Loucy (cell line): ENCODE measurements around the gene DNAI1.

Experiments used
- H2AFZ ChIP-seq: fragments of 200-600 bp; sonication (generic); 2 replicates; pipeline ENCODE4 v1.6.0; 2016; ENCODE audit warnings: antibody characterized with exemption, mild to moderate bottlenecking, low read length, moderate library complexity
- H3F3A ChIP-seq: fragments of 200-600 bp; 2 replicates; pipeline ENCODE4 v1.6.0; 2016; ENCODE audit warnings: antibody characterized with exemption, low read depth, mild to moderate bottlenecking
- H3K27me3 ChIP-seq: fragments of 200-600 bp; sonication (generic); 2 replicates; pipeline ENCODE4 v1.6.1; 2014; ENCODE audit warnings: low read length, mild to moderate bottlenecking; ENCODE audit not compliant: insufficient read depth, poor library complexity, severe bottlenecking
- H3K36me3 ChIP-seq: fragments of 200-600 bp; sonication (generic); 2 replicates; pipeline ENCODE4 v1.6.1; 2016; ENCODE audit warnings: low read length; ENCODE audit not compliant: insufficient read depth
- H3K4me1 ChIP-seq: fragments of 200-600 bp; sonication (generic); 2 replicates; pipeline ENCODE4 v1.5.1; 2014; ENCODE audit warnings: low read length, mild to moderate bottlenecking; ENCODE audit not compliant: insufficient read depth, poor library complexity, severe bottlenecking
- H3K4me2 ChIP-seq: fragments of 200-600 bp; sonication (generic); 2 replicates; pipeline ENCODE4 v1.6.0; 2014; ENCODE audit warnings: antibody characterized with exemption, low read length, low read depth, mild to moderate bottlenecking; ENCODE audit not compliant: poor library complexity, severe bottlenecking
- H3K4me3 ChIP-seq: fragments of 200-600 bp; sonication (generic); 2 replicates; pipeline ENCODE4 v1.5.1; 2014; ENCODE audit warnings: low read length, mild to moderate bottlenecking, mixed read lengths; ENCODE audit not compliant: poor library complexity, severe bottlenecking
- H3K79me2 ChIP-seq: fragments of 200-600 bp; sonication (generic); 2 replicates; pipeline ENCODE4 v1.6.1; 2014; ENCODE audit warnings: low read length; ENCODE audit not compliant: insufficient read depth
- H3K9ac ChIP-seq: fragments of 200-600 bp; sonication (generic); 2 replicates; pipeline ENCODE4 v1.6.0; 2014; ENCODE audit warnings: mild to moderate bottlenecking, low read depth, low read length, moderate library complexity; ENCODE audit not compliant: poor library complexity, severe bottlenecking
- H3K9me2 ChIP-seq: fragments of 200-600 bp; sonication (generic); replicated peaks from 2 replicates; pipeline ENCODE4 v1.6.1; 2016; ENCODE audit warnings: low read depth, low read length, mixed read lengths
- H3K9me3 ChIP-seq: fragments of 200-600 bp; sonication (generic); 2 replicates; pipeline ENCODE4 v1.6.1; 2014; ENCODE audit warnings: mild to moderate bottlenecking, antibody characterized with exemption, low read length, low read depth; ENCODE audit not compliant: insufficient read depth
- H4K20me1 ChIP-seq: fragments of 200-600 bp; sonication (generic); 2 replicates; pipeline ENCODE4 v1.6.0; 2014; ENCODE audit warnings: antibody characterized with exemption, low read length, mild to moderate bottlenecking; ENCODE audit not compliant: insufficient read depth, poor library complexity, severe bottlenecking
- CTCF ChIP-seq: fragments of 200-600 bp; sonication (generic); conservative IDR thresholded peaks from 2 replicates; pipeline ENCODE4 v1.5.1; 2014; ENCODE audit warnings: mild to moderate bottlenecking, antibody characterized with exemption, low read length
- EZH2phosphoT487 ChIP-seq: fragments of 200-600 bp; IDR thresholded peaks from 2 replicates; pipeline ENCODE4 v1.6.1; 2018; ENCODE audit warnings: antibody characterized with exemption, mild to moderate bottlenecking, moderate library complexity, borderline replicate concordance

DNAI1 gene

DNA sequence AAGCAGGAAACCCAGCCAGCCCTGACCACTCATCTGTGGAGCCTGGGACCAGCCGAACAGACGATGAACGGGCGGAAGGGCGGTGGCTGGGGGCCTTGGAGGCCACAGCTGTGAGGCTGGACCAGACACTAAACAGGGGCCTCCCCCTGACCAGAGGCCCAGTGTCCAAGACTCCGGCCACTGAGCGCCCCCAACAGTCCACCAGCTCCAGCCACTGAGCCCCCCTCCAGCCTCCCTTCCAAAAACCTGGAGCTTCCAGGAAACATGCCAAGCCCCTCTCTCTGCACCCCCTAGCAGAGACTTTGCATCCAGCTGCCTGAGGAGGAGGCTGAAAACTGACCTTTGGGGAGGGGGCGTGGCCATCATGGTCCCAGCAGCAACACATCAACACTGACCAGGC is 107.7 kb downstream of the DNAI1 start:
- no peaks in the 10 kb centered on the region for H3K4me1 ChIP-seq
- H3K4me3 ChIP-seq = no peak overlapping the region
- H3K27me3 ChIP-seq = no peaks in the 10 kb centered on the region
- H3K9me2 ChIP-seq = no peaks in the 10 kb centered on the region
- H3K36me3 ChIP-seq = no peaks in the 10 kb centered on the region
- no peaks in the 10 kb centered on the region for H3F3A ChIP-seq
- no peaks in the 10 kb centered on the region for H3K79me2 ChIP-seq
- no peak for TF ChIP-seq EZH2phosphoT487
- no peak for TF ChIP-seq CTCF
- H2AFZ ChIP-seq = no peak overlapping the region
- H3K9ac ChIP-seq = no peak overlapping the region
- H3K9me3 ChIP-seq = no peaks in the 10 kb centered on the region
- no peak overlapping the region for H3K4me2 ChIP-seq
- no peaks in the 10 kb centered on the region for H4K20me1 ChIP-seq

DNA sequence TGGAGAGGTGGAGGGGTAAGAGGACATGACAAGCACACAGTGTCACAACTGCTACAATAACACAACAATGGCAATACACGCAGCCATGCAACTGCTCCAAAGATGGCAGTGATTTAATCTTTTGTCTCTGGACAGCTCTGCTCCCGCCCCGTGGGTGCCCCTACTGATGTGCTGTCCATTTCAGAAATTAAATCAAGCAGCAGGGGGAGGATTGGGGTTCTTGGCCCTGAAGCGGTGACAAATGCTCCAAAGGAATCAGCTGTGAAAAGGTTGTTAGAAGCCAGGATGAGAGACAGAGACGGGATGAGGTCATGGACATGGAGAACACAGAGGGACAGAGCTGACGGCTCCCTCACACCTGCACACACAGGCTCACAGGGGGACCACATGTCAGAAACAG is 108.4 kb downstream of the DNAI1 start:
- no peaks in the 10 kb centered on the region for H3K79me2 ChIP-seq
- H3K4me1 ChIP-seq = no peaks in the 10 kb centered on the region
- H4K20me1 ChIP-seq = no peaks in the 10 kb centered on the region
- H3K9me3 ChIP-seq = no peaks in the 10 kb centered on the region
- H3K9me2 ChIP-seq = no peaks in the 10 kb centered on the region
- H2AFZ ChIP-seq = no peak overlapping the region
- no peaks in the 10 kb centered on the region for H3F3A ChIP-seq
- no peak overlapping the region for H3K4me2 ChIP-seq
- H3K9ac ChIP-seq = no peak overlapping the region
- H3K4me3 ChIP-seq = no peak overlapping the region
- no peaks in the 10 kb centered on the region for H3K27me3 ChIP-seq
- no peaks in the 10 kb centered on the region for H3K36me3 ChIP-seq
- TF ChIP-seq EZH2phosphoT487 (no peak), CTCF (no peak)

- Histone ChIP-seq H3K27me3 (no peaks in the 10 kb centered on the region), H4K20me1 (no peaks in the 10 kb centered on the region), H3K4me3 (no peak overlapping the region), H3K9ac (no peak overlapping the region), H3K9me3 (no peaks in the 10 kb centered on the region), H3F3A (no peaks in the 10 kb centered on the region), H3K79me2 (no peaks in the 10 kb centered on the region), H3K4me2 (no peak overlapping the region), H3K36me3 (no peaks in the 10 kb centered on the region), H2AFZ (no peak overlapping the region), H3K9me2 (no peaks in the 10 kb centered on the region), H3K4me1 (no peaks in the 10 kb centered on the region)
- TF ChIP-seq EZH2phosphoT487 = no peak
- TF ChIP-seq CTCF = no peak
These were observed 109.5 kb downstream of the DNAI1 start for GRCh38 chr9:34568133-34568532.
